Nephron progenitor cell (in vitro differentiated cells): ENCODE measurements around the gene ADAM29.

ENCODE experiments used
- DNase-seq: peaks from one replicate; pipeline ENCODE4 v3.0.0; 2021
- H3K27ac Mint-ChIP-seq: 2 replicates; pipeline ENCODE4 v1.8.0; 2021; ENCODE audit warnings: mild to moderate bottlenecking, moderate library complexity, mixed read lengths
- H3K27me3 Mint-ChIP-seq: 2 replicates; pipeline ENCODE4 v1.8.0; 2021; ENCODE audit warnings: mild to moderate bottlenecking, low read depth, mixed read lengths; ENCODE audit not compliant: poor library complexity
- H3K36me3 Mint-ChIP-seq: 2 replicates; pipeline ENCODE4 v1.8.0; 2021; ENCODE audit warnings: low read depth, mixed read lengths
- H3K4me1 Mint-ChIP-seq: 2 replicates; pipeline ENCODE4 v1.8.0; 2021; ENCODE audit warnings: mixed read lengths
- H3K4me3 Mint-ChIP-seq: 2 replicates; pipeline ENCODE4 v1.8.0; 2021; ENCODE audit warnings: mild to moderate bottlenecking, moderate library complexity, mixed read lengths
- H3K9me3 Mint-ChIP-seq: 2 replicates; pipeline ENCODE4 v1.8.0; 2021; ENCODE audit warnings: mild to moderate bottlenecking, moderate library complexity, mixed read lengths
- TF ChIP-seq, protein P1 (sequence below): fragments of 200-600 bp; sonication (generic); IDR thresholded peaks from 2 replicates; pipeline ENCODE4 v1.5.0; 2021; ENCODE audit warnings: antibody characterized with exemption

ADAM29 gene

DNA sequence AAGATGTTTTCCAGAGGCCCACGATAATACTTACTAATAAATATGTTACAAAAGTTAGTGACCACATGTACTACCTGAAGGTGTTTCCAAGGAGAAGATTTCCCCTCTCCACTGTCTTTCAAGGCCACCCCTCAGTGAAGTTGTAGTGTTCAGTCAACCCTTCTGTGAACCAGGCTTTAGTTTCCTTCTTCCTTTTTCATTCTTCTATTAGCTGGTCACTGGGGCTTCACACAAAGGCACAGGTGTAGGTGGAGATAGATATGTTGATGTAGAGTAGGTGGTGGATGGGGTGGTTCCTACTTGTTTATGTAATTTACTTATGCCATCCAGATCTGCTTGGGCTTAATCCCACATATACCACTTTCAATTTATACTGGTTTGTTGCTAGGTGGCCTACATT is 43.3 kb upstream of the ADAM29 start:
- Mint-ChIP-seq H3K36me3 (no peaks in the 10 kb centered on the region), H3K9me3 (no peaks in the 10 kb centered on the region), H3K4me1 (no peaks in the 10 kb centered on the region), H3K27me3 (peaks cover 5% of the 10 kb centered on the region), H3K27ac (no peak overlapping the region), H3K4me3 (no peak overlapping the region)
- TF ChIP-seq, protein P1, sequence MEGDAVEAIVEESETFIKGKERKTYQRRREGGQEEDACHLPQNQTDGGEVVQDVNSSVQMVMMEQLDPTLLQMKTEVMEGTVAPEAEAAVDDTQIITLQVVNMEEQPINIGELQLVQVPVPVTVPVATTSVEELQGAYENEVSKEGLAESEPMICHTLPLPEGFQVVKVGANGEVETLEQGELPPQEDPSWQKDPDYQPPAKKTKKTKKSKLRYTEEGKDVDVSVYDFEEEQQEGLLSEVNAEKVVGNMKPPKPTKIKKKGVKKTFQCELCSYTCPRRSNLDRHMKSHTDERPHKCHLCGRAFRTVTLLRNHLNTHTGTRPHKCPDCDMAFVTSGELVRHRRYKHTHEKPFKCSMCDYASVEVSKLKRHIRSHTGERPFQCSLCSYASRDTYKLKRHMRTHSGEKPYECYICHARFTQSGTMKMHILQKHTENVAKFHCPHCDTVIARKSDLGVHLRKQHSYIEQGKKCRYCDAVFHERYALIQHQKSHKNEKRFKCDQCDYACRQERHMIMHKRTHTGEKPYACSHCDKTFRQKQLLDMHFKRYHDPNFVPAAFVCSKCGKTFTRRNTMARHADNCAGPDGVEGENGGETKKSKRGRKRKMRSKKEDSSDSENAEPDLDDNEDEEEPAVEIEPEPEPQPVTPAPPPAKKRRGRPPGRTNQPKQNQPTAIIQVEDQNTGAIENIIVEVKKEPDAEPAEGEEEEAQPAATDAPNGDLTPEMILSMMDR = no peak
- no peak for DNase-seq

- DNase-seq = no peak
- Mint-ChIP-seq H3K36me3 (no peaks in the 10 kb centered on the region), H3K4me3 (no peak overlapping the region), H3K9me3 (no peaks in the 10 kb centered on the region), H3K27me3 (peaks cover 5% of the 10 kb centered on the region), H3K4me1 (no peaks in the 10 kb centered on the region), H3K27ac (no peak overlapping the region)
- TF ChIP-seq, protein P1 = no peak
Observed at GRCh38 chr4:174880001-174880400, 38.2 kb upstream of the ADAM29 start.

- no peaks in the 10 kb centered on the region for H3K36me3 Mint-ChIP-seq
- H3K27ac Mint-ChIP-seq = no peak overlapping the region
- no peak overlapping the region for H3K4me3 Mint-ChIP-seq
- DNase-seq = no peak
- TF ChIP-seq, protein P1 = no peak
- no peaks in the 10 kb centered on the region for H3K27me3 Mint-ChIP-seq
- H3K9me3 Mint-ChIP-seq = no peaks in the 10 kb centered on the region
- H3K4me1 Mint-ChIP-seq = no peaks in the 10 kb centered on the region
Observed at GRCh38 chr4:174882317-174882992, 35.7 kb upstream of the ADAM29 start.

DNA sequence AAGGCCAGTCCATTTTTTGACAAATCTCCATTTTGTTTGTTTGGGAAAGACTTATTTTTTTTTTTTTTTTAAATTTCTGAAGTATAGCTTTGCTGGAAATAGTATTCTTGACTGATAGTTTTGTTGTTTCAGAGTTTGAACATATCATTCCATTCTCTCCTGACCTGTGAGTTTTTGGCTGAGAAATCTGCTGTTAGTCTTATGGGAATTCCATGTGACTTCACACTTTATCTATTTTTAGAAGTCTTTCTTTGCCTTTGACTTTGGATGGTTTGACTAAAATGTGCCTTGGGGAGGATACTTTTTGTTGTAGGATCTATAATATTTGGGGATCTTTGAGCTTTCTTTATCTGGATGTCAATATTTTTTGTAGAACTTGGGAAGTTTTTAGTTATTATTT is 10.7 kb upstream of the ADAM29 start:
- H3K4me3 Mint-ChIP-seq = no peak overlapping the region
- H3K9me3 Mint-ChIP-seq = peaks cover 30% of the 10 kb centered on the region
- no peak for DNase-seq
- no peaks in the 10 kb centered on the region for H3K27me3 Mint-ChIP-seq
- TF ChIP-seq, protein P1 = no peak
- H3K4me1 Mint-ChIP-seq = no peaks in the 10 kb centered on the region
- no peaks in the 10 kb centered on the region for H3K36me3 Mint-ChIP-seq
- no peak overlapping the region for H3K27ac Mint-ChIP-seq

DNA sequence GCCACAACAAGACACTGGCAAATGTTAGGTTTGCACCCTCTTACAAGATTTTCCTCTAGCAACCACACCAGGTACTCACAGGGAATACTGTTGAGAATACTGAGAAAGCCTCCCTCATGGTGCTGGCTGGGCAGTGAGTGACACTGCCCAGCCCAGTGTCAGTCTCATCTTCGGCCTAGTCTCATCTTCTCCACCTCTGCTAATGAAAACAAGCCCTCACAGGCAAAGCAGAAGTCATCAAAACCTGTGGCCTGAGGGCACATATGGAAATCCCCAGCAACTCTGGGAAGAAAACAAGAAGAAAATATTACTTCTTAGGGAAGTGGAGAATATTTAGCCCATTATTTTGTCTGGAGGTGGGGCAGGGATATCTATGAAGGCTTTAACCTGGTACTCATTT is 7.9 kb upstream of the ADAM29 start:
- TF ChIP-seq, protein P1 = no peak
- Mint-ChIP-seq H3K4me3 (no peak overlapping the region), H3K4me1 (no peaks in the 10 kb centered on the region), H3K9me3 (peaks cover 13% of the 10 kb centered on the region), H3K36me3 (no peaks in the 10 kb centered on the region), H3K27ac (no peak overlapping the region), H3K27me3 (no peaks in the 10 kb centered on the region)
- no peak for DNase-seq

DNA sequence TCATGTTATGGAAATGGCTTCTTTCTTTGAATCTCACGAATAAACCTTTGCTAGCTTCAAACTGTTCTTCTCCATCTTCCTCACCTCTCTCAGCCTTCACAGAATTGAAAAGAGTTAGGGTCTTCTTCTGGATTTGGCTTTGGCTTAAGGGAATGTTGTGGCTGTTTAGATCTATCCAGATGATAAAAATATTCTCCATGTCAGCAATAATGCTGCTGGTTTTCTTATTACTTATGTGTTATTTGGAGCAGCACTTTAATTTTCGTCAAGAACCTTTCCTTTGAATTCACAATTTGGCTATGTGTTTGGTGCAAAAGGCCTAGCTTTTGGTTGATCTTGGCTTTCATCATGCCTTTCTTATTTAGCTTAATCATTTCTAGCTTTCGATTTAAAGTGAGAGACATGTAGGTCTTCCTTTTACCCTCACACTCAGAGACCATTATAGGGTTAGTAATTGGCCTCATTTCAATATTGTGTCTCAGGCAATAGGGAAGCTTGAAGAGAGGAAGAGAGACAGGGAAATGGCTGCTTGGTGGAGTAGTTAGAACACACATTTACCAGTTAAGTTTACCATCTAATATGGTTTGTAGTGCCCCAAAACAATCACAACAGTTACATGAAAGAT is 5.1 kb upstream of the ADAM29 start:
- DNase-seq = no peak
- TF ChIP-seq, protein P1 = no peak
- H3K27ac Mint-ChIP-seq = no peak overlapping the region
- H3K27me3 Mint-ChIP-seq = no peaks in the 10 kb centered on the region
- H3K4me1 Mint-ChIP-seq = no peaks in the 10 kb centered on the region
- no peaks in the 10 kb centered on the region for H3K36me3 Mint-ChIP-seq
- H3K9me3 Mint-ChIP-seq = peaks cover 4% of the 10 kb centered on the region
- H3K4me3 Mint-ChIP-seq = no peak overlapping the region
